AG09309 (cell line): ENCODE data around the gene BTBD7.

Experiments
- DNase-seq: peaks from one replicate; pipeline ENCODE4 v3.0.0-alpha.2; 2010; ENCODE audit warnings: low read depth
- H3K4me3 ChIP-seq: 2 replicates; pipeline ENCODE4 v1.5.1; 2011; ENCODE audit warnings: mild to moderate bottlenecking, low read depth, low read length, moderate library complexity; ENCODE audit not compliant: control insufficient read depth
- TF ChIP-seq, protein P1 (sequence below): IDR thresholded peaks from 2 replicates; pipeline ENCODE4 v1.5.1; 2011; ENCODE audit warnings: mild to moderate bottlenecking, low read depth, low read length, inconsistent platforms; ENCODE audit not compliant: insufficient read depth, control insufficient read depth; ENCODE audit errors: missing control alignments

The BTBD7 gene

DNA sequence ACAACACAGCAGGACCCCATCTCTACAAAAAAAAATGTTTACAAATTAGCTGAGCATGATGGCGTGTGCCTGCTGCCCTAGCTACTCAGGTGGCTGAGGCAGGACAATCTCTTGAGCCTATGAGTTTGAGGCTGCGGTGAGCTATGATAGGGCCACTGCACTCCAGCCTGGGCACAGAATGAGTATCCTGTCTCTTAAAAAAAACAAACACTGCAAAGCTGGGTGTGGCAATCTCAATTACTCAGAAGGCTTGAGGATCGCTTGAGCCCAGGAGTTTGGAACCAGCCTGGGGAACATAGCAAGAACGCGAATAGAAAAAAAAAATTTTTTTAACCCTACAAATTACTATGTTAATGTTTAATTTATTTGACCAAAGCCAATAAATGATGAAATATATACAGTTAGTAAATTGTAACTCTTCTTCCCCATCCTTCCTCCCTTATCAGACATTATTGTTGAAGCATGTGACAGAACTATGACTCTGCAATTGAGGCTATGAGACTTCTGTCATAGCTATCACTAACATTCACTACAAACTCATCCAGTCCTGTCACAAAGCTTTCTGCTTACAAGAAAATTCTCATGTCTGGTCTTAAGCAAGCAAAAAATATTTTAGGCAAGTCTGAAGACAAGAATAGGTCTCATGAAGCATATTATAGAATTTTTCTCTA is 9.8 kb downstream of the BTBD7 start:
- H3K4me3 ChIP-seq = no peak overlapping the region
- no peak for DNase-seq
- TF ChIP-seq, protein P1, sequence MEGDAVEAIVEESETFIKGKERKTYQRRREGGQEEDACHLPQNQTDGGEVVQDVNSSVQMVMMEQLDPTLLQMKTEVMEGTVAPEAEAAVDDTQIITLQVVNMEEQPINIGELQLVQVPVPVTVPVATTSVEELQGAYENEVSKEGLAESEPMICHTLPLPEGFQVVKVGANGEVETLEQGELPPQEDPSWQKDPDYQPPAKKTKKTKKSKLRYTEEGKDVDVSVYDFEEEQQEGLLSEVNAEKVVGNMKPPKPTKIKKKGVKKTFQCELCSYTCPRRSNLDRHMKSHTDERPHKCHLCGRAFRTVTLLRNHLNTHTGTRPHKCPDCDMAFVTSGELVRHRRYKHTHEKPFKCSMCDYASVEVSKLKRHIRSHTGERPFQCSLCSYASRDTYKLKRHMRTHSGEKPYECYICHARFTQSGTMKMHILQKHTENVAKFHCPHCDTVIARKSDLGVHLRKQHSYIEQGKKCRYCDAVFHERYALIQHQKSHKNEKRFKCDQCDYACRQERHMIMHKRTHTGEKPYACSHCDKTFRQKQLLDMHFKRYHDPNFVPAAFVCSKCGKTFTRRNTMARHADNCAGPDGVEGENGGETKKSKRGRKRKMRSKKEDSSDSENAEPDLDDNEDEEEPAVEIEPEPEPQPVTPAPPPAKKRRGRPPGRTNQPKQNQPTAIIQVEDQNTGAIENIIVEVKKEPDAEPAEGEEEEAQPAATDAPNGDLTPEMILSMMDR = no peak

DNA sequence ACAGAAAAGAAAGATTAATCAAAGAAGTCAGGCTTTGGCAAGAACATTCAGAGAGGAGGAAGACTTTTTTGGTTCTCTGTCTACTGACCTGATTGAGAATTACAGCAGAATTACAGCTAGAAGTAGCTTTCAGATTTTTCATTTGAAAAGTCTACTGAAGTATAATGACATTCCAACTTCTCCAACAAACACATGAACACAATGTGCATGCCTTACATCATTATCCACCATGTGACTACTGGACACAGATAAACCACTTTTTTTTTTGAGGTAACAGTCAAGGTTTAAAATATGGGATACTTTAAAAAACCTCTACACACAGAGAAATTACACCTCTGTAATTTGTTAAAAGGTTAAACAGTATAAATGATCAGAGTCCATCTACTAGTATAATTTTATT is 12.3 kb downstream of the BTBD7 start:
- DNase-seq = no peak
- TF ChIP-seq, protein P1 = no peak
- H3K4me3 ChIP-seq = no peak overlapping the region

DNA sequence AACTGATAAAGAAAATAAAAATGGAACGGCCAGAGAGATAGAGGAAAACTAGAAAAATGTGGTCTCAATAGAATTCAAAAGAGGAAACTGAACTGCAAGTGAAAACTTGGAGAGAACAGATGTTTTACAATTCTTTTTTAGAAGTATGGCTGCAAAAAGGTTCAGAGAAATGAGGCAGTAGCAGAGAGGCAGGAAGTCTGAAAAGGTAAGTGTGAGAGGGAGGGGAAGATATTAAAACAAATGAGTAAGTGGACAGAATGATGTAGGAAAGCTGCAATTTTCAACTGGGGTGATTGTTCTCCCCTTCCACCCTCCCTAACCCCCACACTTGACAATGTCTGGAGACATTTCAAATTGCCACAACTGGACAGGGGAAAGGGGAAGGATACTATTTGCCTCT is 12.9 kb downstream of the BTBD7 start:
- TF ChIP-seq, protein P1 = no peak
- no peak for DNase-seq

DNA sequence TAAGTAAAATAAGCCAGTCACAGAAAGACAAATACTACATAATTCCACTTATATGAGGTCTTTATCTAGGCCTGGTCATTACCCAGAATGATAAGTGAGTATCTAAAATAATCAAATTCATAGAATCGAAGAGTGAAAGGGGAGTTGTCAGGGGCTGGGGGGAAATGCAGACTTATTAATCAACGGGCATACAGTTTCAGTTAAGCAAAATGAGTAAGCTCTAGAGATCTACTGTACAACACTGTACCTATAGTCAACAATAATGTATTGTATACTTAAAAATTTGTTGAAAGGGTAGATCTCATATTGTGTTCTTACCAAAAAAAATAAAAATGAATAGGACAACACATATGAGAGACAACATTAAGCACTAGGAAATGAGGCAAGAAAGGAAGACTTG is 13.3 kb downstream of the BTBD7 start:
- no peak for DNase-seq
- no peak overlapping the region for H3K4me3 ChIP-seq
- TF ChIP-seq, protein P1 = no peak

More for the DNA sequence above, 12.9 kb downstream of the BTBD7 start:
- no peak overlapping the region for H3K4me3 ChIP-seq

DNA sequence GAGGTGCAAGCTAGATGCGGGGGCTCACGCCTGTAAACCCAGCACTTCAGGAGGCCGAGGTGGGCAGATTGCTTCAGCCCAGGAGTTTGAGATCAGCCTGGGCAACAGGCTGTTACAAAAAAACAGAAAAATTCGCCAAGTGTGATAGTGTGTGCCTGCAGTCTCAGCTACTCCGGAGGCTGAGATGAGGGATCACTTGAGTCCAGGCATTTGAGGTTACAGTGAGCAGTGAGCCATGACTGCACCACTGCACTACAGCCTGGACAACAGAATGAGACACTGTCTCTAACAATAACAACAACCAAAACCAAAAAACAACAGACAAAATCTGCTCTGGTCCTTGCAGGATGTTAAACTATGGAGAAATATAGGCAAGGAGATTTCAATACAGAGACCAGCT is 13.9 kb downstream of the BTBD7 start:
- TF ChIP-seq, protein P1 = no peak
- no peak for DNase-seq
- H3K4me3 ChIP-seq = no peak overlapping the region

DNA sequence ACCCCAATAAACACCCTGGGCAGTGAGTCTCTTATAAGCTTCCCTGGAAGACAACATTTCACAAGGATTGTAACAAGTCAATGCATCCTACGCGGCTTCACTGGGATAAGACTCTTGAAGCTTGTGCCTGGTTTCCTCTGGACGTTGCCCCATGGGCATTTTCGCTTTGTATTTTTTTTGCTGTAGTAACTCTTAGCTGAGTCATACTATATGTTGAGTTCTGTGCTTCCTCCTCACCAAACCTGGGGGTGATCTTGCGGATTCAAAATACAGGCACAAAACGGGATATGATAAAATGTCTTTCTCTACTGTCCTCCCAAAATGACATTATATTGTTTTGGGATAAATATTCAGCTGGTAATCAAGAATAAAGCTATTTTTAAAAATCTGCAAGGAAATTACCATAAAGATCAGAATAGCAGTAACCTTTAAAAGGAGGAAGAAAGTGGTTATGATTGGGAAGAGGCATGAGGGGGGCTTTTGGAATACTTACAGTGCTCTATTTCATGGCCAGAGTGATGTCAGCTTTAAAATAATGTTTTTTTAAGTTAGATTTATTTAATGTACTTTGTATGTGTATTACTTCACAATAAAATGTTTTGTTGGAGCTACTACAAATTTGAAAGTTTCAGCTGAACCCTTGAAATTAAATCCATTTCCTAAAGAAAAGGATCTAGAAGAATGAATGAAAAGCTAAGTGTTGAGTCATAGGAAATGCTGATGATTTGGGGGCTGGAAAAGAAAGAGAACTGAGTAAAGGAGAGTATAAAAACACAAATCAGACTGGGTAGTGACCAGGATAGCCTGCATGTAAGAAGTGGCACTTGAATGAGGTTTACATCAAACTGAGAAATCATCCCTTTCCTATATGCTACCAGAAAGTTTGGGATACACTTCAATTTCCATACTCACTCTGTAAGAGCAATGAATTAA is 14.7 kb downstream of the BTBD7 start:
- no peak for DNase-seq
- H3K4me3 ChIP-seq = no peak overlapping the region
- TF ChIP-seq, protein P1 = no peak
